SK-N-SH (cell line): ENCODE results near the gene SSBP2.

Source experiments
- CHD2 ChIP-seq: fragments of 150-350 bp; IDR thresholded peaks from 2 replicates; pipeline ENCODE4 v1.6.1; 2018; ENCODE audit warnings: low read length; ENCODE audit not compliant: partially characterized antibody
- CTCF ChIP-seq: fragments of 200-600 bp; sonication (generic); IDR thresholded peaks from 2 replicates; pipeline ENCODE4 v1.6.1; 2017; ENCODE audit warnings: antibody characterized with exemption, mild to moderate bottlenecking, moderate library complexity
- EP300 ChIP-seq, 2 experiments: IDR thresholded peaks; 2 replicates each; pipeline versions ENCODE4 v1.4.0 to v1.6.1; 2012; ENCODE audit warnings: borderline replicate concordance in 1 of 2, low read depth in 1 of 2, low read length in 1 of 2
- FOXJ3 ChIP-seq: sonication (generic); formaldehyde crosslinking; IDR thresholded peaks from 2 replicates; pipeline ENCODE4 v1.5.1; 2020; ENCODE audit warnings: mild to moderate bottlenecking, missing genetic modification reagents
- MXI1 ChIP-seq: IDR thresholded peaks from 2 replicates; pipeline ENCODE4 v1.6.1; 2012; ENCODE audit warnings: mild to moderate bottlenecking, low read depth, low read length, improper control_type of control experiment
- NRF1 ChIP-seq: IDR thresholded peaks from 2 replicates; pipeline ENCODE4 v1.6.1; 2012; ENCODE audit warnings: low read depth, mild to moderate bottlenecking, low read length
- POLR2AphosphoS5 ChIP-seq: IDR thresholded peaks from 2 replicates; pipeline ENCODE4 v1.6.1; 2012; ENCODE audit warnings: low read depth, low read length
- RAD21 ChIP-seq: IDR thresholded peaks from 2 replicates; pipeline ENCODE4 v1.6.1; 2012; ENCODE audit warnings: mild to moderate bottlenecking, low read length
- RFX5 ChIP-seq: IDR thresholded peaks from 2 replicates; pipeline ENCODE4 v1.6.1; 2012; ENCODE audit warnings: mild to moderate bottlenecking, improper control_type of control experiment, low read length
- SIN3A ChIP-seq: IDR thresholded peaks from 2 replicates; pipeline ENCODE4 v1.6.1; 2012; ENCODE audit warnings: low read depth, mild to moderate bottlenecking, low read length, moderate library complexity, borderline replicate concordance
- TAF1 ChIP-seq: IDR thresholded peaks from 2 replicates; pipeline ENCODE4 v1.6.1; 2012; ENCODE audit warnings: low read depth, mild to moderate bottlenecking, low read length, moderate library complexity, borderline replicate concordance
- TCF12 ChIP-seq: IDR thresholded peaks from 2 replicates; pipeline ENCODE4 v1.4.0; 2012
- TEAD4 ChIP-seq: IDR thresholded peaks from 2 replicates; pipeline ENCODE4 v1.4.0; 2012; ENCODE audit warnings: mild to moderate bottlenecking, borderline replicate concordance; ENCODE audit not compliant: insufficient read depth
- TF ChIP-seq, protein P1 (sequence below): IDR thresholded peaks from 2 replicates; pipeline ENCODE4 v1.6.1; 2012; ENCODE audit warnings: mild to moderate bottlenecking, low read depth, low read length, moderate library complexity

DNA sequence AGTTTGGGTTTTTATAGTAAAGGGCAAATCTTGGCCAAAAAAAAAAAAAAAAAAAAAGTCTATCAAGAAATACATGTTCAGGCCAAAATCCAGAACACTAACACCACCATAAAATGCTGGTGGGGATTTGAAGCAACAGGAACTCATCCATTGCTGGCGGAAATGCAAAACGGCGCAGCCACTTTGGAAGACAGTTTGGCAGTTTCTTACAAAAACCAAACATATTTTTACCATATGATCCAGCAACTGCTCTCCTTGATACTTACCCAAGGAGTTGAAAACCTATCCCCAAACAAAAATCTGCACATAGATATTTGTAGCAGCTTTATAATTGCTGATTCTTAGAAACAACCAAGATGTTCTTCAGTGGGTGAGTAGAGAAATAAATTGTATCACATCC is 203.9 kb downstream of the SSBP2 start:
- TF ChIP-seq EP300 (IDR thresholded peaks at IDR 0.05; ENCODE audit: borderline replicate concordance in 1 of 2, low read depth in 1 of 2, low read length in 1 of 2) = no peak
- no peak for TF ChIP-seq TCF12
- TF ChIP-seq NRF1 = no peak
- TF ChIP-seq RFX5 = no peak
- TF ChIP-seq, protein P1, sequence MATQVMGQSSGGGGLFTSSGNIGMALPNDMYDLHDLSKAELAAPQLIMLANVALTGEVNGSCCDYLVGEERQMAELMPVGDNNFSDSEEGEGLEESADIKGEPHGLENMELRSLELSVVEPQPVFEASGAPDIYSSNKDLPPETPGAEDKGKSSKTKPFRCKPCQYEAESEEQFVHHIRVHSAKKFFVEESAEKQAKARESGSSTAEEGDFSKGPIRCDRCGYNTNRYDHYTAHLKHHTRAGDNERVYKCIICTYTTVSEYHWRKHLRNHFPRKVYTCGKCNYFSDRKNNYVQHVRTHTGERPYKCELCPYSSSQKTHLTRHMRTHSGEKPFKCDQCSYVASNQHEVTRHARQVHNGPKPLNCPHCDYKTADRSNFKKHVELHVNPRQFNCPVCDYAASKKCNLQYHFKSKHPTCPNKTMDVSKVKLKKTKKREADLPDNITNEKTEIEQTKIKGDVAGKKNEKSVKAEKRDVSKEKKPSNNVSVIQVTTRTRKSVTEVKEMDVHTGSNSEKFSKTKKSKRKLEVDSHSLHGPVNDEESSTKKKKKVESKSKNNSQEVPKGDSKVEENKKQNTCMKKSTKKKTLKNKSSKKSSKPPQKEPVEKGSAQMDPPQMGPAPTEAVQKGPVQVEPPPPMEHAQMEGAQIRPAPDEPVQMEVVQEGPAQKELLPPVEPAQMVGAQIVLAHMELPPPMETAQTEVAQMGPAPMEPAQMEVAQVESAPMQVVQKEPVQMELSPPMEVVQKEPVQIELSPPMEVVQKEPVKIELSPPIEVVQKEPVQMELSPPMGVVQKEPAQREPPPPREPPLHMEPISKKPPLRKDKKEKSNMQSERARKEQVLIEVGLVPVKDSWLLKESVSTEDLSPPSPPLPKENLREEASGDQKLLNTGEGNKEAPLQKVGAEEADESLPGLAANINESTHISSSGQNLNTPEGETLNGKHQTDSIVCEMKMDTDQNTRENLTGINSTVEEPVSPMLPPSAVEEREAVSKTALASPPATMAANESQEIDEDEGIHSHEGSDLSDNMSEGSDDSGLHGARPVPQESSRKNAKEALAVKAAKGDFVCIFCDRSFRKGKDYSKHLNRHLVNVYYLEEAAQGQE = no peak
- TF ChIP-seq CTCF = no peak
- no peak for TF ChIP-seq POLR2AphosphoS5
- TF ChIP-seq TEAD4 = no peak
- no peak for TF ChIP-seq RAD21
- no peak for TF ChIP-seq MXI1
- no peak for TF ChIP-seq FOXJ3 (CRISPR knock-in tag)
- TF ChIP-seq CHD2 = no peak
- no peak for TF ChIP-seq SIN3A
- no peak for TF ChIP-seq TAF1
